DND-41 (cell line): Measurements from ENCODE around the gene MINDY4B.

Experiments
- ATAC-seq: fragments of 200-7000 bp; cut with Tn5 transposase; 3 replicates; pipeline ENCODE4 v1.9.1; 2021; ENCODE audit warnings: low read depth; ENCODE audit not compliant: insufficient read depth
- DNase-seq: peaks from one replicate; pipeline ENCODE4 v3.0.0-alpha.2; 2020
- H2AFZ ChIP-seq: 2 replicates; pipeline ENCODE4 v1.6.0; 2012; ENCODE audit warnings: low read depth, low read length
- H3K27ac ChIP-seq: 2 replicates; pipeline ENCODE4 v1.5.1; 2012; ENCODE audit warnings: low read length, inconsistent platforms
- H3K27me3 ChIP-seq: fragments of 200-600 bp; sonication (generic); 2 replicates; pipeline ENCODE4 v1.6.0; 2012; ENCODE audit warnings: low read length, mild to moderate bottlenecking, inconsistent platforms; ENCODE audit not compliant: insufficient read depth, poor library complexity
- H3K36me3 ChIP-seq: 2 replicates; pipeline ENCODE4 v1.5.1; 2012; ENCODE audit warnings: low read length, inconsistent platforms; ENCODE audit not compliant: insufficient read depth
- H3K4me1 ChIP-seq: 2 replicates; pipeline ENCODE4 v1.5.1; 2012; ENCODE audit warnings: mild to moderate bottlenecking, low read length; ENCODE audit not compliant: insufficient read depth
- H3K4me2 ChIP-seq: 2 replicates; pipeline ENCODE4 v1.6.0; 2012; ENCODE audit warnings: mild to moderate bottlenecking, moderate library complexity, low read length, inconsistent platforms; ENCODE audit not compliant: insufficient read depth
- H3K4me3 ChIP-seq, 2 experiments: fragments of 200-600 bp in 1 of 2; shearing (Covaris generic) in 1 of 2; 2 replicates each; pipeline ENCODE4 v1.5.1; 2012 to 2016; ENCODE audit warnings: inconsistent platforms in 2 of 2, low read length in 2 of 2, mild to moderate bottlenecking in 2 of 2, low read depth in 1 of 2, moderate library complexity in 1 of 2
- H3K79me2 ChIP-seq: 2 replicates; pipeline ENCODE4 v1.6.0; 2012; ENCODE audit warnings: low read length, inconsistent platforms; ENCODE audit not compliant: insufficient read depth
- H3K9ac ChIP-seq: 2 replicates; pipeline ENCODE4 v1.6.0; 2012; ENCODE audit warnings: low read depth, mild to moderate bottlenecking, inconsistent platforms, low read length, moderate library complexity
- H3K9me3 ChIP-seq: 2 replicates; pipeline ENCODE4 v1.5.1; 2012; ENCODE audit warnings: low read length, moderate library complexity, mild to moderate bottlenecking, inconsistent platforms; ENCODE audit not compliant: insufficient read depth, severe bottlenecking
- H4K20me1 ChIP-seq: 2 replicates; pipeline ENCODE4 v1.6.0; 2012; ENCODE audit warnings: low read length; ENCODE audit not compliant: insufficient read depth
- EZH2 ChIP-seq: IDR thresholded peaks from 3 replicates; pipeline ENCODE4 v1.6.1; 2012; ENCODE audit warnings: borderline replicate concordance, low read depth, mild to moderate bottlenecking, moderate library complexity, low read length, inconsistent platforms; ENCODE audit not compliant: severe bottlenecking
- TF ChIP-seq, protein P1 (sequence below): IDR thresholded peaks from 2 replicates; pipeline ENCODE4 v1.5.1; 2012; ENCODE audit warnings: borderline replicate concordance, low read length, moderate library complexity, mild to moderate bottlenecking; ENCODE audit not compliant: poor library complexity, severe bottlenecking; ENCODE audit errors: extremely low read depth

MINDY4B gene

DNA sequence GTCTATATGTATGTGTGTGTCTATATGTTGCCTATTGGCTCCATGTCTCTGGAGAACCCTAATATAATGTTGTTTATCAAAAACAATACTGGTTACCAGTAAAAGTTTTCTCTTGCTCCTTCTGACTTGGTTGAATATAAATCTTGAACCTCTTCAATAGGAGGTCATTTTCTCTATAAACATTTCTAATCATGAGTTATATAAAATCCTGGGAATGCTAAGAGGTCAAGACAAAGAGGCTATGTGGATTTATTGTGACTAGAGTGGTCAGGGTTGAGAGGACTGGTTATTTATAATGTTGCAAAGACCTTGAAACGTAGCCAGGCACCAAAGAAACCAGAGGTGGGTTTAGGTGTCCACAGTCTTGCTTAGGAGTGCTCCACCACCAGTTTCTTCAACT is 1.2 kb upstream of the MINDY4B start:
- H3K36me3 ChIP-seq, result no peaks in the 10 kb centered on the region
- no peak overlapping the region for H2AFZ ChIP-seq
- H3K27ac ChIP-seq, result no peak overlapping the region
- ATAC-seq (no peak), DNase-seq (no peak)
- H3K79me2 ChIP-seq, result no peaks in the 10 kb centered on the region
- no peak overlapping the region for H3K9ac ChIP-seq
- H3K9me3 ChIP-seq, result no peaks in the 10 kb centered on the region
- no peaks in the 10 kb centered on the region for H4K20me1 ChIP-seq
- no peaks in the 10 kb centered on the region for H3K4me1 ChIP-seq
- no peak for TF ChIP-seq EZH2
- TF ChIP-seq, protein P1, sequence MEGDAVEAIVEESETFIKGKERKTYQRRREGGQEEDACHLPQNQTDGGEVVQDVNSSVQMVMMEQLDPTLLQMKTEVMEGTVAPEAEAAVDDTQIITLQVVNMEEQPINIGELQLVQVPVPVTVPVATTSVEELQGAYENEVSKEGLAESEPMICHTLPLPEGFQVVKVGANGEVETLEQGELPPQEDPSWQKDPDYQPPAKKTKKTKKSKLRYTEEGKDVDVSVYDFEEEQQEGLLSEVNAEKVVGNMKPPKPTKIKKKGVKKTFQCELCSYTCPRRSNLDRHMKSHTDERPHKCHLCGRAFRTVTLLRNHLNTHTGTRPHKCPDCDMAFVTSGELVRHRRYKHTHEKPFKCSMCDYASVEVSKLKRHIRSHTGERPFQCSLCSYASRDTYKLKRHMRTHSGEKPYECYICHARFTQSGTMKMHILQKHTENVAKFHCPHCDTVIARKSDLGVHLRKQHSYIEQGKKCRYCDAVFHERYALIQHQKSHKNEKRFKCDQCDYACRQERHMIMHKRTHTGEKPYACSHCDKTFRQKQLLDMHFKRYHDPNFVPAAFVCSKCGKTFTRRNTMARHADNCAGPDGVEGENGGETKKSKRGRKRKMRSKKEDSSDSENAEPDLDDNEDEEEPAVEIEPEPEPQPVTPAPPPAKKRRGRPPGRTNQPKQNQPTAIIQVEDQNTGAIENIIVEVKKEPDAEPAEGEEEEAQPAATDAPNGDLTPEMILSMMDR, result no peak
- no peak overlapping the region for H3K4me3 ChIP-seq
- H3K4me2 ChIP-seq, result no peak overlapping the region
- H3K27me3 ChIP-seq, result peaks cover 33% of the 10 kb centered on the region

DNA sequence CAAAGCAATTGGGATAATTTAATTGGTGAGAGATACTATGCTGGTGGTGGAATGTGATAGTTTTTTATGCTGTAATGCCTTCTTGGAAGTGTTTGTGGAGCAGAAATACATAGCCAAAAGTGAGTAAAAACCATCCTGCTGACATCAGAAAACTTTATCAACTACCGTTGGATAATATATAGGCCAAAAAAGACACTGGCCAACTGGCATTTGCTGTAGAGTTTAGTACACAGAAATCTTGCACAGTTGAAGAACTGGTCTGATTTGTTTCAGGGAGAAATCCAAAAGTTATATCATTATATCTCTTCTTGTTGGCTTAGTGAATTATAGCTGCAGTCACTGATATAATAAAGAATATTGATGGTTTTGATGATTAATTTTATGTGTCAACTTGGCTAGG is 507 bp upstream of the MINDY4B start:
- no peaks in the 10 kb centered on the region for H3K4me1 ChIP-seq
- no peaks in the 10 kb centered on the region for H3K79me2 ChIP-seq
- no peaks in the 10 kb centered on the region for H3K9me3 ChIP-seq
- ATAC-seq, result no peak
- no peak overlapping the region for H3K9ac ChIP-seq
- no peak overlapping the region for H2AFZ ChIP-seq
- no peak for DNase-seq
- no peaks in the 10 kb centered on the region for H3K36me3 ChIP-seq
- H3K27me3 ChIP-seq, result peaks cover 33% of the 10 kb centered on the region
- no peaks in the 10 kb centered on the region for H4K20me1 ChIP-seq
- TF ChIP-seq, protein P1, result no peak
- TF ChIP-seq EZH2, result no peak
- no peak overlapping the region for H3K4me3 ChIP-seq
- H3K27ac ChIP-seq, result no peak overlapping the region
- no peak overlapping the region for H3K4me2 ChIP-seq

DNA sequence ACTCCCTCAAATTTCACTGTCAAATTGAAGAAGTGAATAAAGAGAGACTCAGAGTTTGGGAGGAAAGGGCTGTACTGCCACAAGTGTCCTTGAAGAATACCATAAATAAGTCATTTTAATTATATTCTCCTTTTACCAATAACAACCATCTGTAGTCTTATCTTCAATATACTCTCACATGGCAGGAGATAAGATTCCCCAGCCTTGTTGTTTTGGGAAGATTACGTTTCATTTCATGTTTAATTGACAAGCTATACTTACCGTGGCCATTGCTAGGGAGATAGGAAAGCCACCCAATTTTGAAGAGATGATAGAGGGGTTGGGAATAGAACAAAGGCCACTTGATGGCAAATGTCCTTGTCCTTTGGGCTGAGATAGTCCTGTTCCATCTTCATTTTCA is 2.3 kb downstream of the MINDY4B start:
- H3K4me1 ChIP-seq, result no peaks in the 10 kb centered on the region

More for the DNA sequence above, 2.3 kb downstream of the MINDY4B start:
- Histone ChIP-seq H3K9ac (no peak overlapping the region), H4K20me1 (no peaks in the 10 kb centered on the region), H3K27ac (no peak overlapping the region), H3K79me2 (no peaks in the 10 kb centered on the region), H2AFZ (no peak overlapping the region), H3K4me2 (no peak overlapping the region), H3K9me3 (no peaks in the 10 kb centered on the region), H3K27me3 (peaks cover 36% of the 10 kb centered on the region), H3K4me3 (no peak overlapping the region), H3K36me3 (no peaks in the 10 kb centered on the region)
- DNase-seq, result no peak
- TF ChIP-seq EZH2, result no peak
- TF ChIP-seq, protein P1, result no peak
- no peak for ATAC-seq
